T-helper 2 cell treated with Interferon-gamma antibody and Interleukin-4, amounts not matched to agents 100 ng/mL and 5 ng/mL, for 36 hours (primary cell): Measurements from ENCODE around the gene STN1. TPM values are rescaled to one million over a fixed set of nuclear protein-coding genes. Genes with fewer than 3 reads are reported as not detected.

Source experiments
- total RNA-seq: library from RNA; stranded (reverse); gene quantifications from 2 replicates; pipeline ENCODE4 v1.2.3, GENCODE V29; 2022

STN1 gene
- total RNA-seq, 1 donor from 2014 or later: 37.1 TPM

Other genes starting within 250 kb of the STN1 start
- gene SH3PXD2A, start 62.6 kb downstream of the STN1 start, total RNA-seq: 11.1 and 11.9 TPM in 2 replicates
- gene SLK, start 49.0 kb upstream of the STN1 start, total RNA-seq: 26.8 and 27.4 TPM in 2 replicates
- not detected in 2 replicates for gene COL17A1, start 167.7 kb upstream of the STN1 start, total RNA-seq
- gene SFR1, start 204.0 kb upstream of the STN1 start, total RNA-seq: 13.6 and 14.7 TPM in 2 replicates